Islet precursor cell (in vitro differentiated cells): Measurements from ENCODE around the gene SCN8A.
"Not testable (repeated sequence)": the region's sequence is repeated elsewhere in the genome, so short reads cannot be mapped to it uniquely, and the experiment has no call there.

Source experiments
- DNase-seq: peaks from one replicate; pipeline ENCODE4 v3.0.0-alpha.2; 2018

The SCN8A gene

DNA sequence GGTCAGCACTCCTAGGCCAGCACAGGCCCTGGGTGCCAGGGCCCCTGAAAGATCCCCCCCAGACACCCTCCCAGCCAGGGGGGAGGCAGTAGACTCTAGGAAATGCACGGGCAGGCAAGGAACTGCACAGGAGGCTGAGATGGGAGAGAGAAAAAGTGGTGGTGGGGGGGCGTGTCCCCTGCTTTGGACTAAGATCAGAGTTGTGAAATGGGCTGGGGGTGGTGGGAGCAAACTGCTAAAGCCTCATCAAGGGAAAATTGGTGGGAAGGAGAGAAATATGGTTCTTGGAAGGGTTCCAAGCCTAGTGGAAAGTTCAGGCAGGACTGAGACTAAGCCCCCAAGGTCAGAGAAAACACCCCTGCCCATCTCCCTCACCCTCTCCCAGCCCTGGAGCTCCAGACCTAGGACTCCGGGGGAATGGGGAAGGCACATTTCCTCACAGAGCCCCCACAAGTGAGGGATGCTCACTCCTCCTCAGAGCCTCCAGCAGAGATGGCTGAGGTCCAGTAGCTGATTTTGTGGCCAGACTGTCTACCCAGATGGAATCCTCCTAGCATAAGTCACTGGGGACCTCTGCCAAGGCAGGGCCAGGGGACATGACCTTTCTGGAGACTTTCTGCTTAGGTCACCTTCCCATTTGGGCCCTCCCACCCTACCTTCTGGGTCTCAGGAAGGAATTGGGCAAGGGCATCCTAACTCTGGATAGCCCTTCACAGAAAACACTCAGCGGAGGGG is 227.7 kb downstream of the SCN8A start:
- no peak for DNase-seq

DNA sequence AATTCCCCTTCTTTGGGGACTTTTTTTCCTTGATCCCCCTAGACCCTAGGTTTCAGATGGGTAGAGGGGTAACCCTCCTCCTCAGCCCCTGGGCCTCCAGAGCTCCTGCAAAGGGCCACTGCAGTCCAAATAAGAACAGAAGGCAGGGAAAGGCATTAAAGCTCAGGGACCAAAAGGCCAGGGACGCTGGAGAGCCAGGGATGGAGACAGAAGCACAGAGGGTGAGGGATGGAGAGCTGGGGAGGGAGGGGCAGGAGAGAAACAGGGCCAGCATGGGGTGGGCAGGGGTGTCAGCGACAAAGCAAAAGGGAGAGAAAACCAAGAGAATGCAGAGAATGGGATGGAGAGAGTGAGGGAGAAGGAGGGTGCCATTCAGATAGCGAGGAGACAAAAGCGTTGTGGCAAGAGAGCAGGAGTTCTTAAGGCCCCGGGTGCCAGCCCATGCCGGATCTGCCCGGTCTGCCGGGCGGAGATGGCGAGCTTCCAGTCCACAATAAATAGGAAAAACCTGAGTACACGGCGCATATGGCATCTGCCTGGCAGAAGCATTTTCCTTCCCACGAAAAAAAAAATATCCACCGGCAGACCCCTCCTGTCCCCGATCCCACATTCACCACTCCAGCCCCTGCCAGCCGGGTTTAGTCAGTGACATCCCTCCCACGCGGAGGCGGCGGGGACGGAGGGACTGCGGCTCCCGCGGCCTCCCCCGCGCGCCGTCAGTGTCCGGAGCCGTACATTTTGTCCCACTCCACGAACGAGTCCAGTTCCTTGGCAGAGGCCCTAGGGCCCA is 228.9 kb downstream of the SCN8A start:
- peak; percentile 61 for DNase-seq

DNA sequence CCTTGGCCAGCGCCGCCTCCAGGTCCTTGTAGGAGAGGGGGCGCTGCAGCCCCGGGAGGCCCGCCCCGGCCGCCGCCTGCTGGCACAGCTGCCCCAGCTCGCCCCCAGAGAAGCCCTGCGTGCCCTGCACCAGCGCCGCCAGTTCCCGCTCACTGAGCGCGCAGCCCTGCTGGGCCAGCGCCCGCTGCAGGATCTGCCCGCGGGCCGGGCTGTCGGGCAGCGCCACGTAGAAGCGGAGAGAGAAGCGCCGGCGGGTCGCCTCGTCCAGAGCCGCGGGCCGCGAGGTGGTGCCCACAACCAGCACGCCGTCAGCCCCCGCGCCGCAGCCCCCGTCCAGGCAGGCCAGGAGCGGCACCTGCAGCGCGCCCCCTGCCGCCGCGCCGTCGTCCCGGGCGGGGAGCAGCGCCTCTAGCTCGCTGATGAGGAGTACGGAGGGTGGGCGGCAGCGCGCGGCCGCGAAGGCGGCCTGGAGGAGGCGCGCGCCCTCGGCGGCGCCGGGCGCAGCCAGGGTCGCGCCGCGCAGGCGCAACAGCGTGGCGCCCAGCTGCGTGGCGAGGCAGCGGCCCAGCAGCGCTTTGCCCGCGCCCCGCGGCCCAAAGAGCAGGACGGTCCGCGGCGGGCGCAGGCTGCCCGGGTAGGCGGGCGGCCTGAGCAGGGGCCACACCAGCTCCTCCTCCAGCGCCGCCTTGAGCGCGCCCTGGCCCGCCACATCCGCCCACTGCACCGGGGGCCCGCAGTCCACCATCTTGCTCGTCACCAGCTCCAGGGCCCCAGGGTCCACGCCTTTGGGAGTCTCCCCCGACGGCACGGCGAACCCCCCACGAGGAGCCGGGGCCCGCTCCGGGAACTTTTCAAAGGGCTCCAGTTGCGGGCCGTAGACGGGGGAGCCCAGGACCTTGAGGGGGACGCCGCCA is 229.8 kb downstream of the SCN8A start:
- peak; percentile 93 for DNase-seq

DNA sequence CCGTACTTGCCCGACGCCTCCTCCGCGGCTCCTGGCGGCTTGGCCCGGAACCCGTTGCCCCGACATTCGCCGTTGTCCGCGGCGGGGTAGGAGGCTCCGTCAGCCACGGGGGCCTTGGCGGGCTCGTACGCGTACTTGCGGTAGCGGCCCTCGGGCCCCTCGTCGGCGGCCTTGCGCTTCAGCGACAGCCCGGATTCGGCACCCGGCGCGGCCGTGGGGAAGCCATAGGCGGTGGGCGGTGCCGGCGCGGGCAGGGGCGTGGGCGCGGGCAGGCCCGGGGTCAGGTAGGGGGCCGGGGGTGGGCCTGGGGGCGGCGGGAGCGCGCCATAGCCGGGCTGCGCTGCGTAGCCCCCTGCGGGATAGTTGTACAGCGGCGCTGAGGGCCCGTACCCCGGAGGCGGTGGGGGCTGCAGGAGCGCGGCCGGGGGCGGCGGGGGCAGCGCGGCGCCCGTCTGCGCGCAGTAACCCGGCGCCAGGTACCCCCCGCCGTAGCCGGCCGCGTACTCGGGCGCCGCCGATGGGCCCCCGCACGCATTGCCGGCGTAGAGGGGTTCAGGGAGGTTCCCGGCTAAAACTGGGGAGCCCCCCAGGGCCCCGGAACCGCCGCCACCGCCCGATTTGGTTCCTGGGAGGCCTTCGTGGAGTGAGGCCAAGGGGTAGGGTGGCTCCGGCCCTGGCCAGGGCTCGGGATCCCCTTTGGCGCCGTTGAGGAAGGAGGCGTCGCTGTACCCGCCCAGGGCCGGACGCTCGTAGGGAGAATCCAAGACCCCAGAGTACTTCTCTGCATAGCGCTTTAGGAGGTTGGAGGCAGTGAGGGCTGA is 230.6 kb downstream of the SCN8A start:
- peak; percentile 67 for DNase-seq

DNA sequence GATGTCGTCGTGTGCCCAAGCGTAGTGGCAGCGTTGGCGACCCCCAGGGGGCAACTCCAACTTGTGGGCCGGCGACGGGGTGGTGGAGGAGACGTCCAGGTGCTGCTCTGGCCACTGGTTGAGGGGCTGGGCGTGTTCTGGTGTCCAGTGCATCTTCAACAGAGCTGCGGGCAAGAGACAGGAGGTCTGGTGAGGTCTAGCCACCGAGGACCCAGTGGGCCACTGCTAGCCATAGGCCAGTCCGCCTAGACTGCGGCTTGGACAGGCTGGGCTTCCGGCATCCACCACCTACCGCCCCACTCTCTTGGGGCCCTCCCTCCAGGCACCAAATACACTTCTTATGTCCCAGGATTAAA is 231.2 kb downstream of the SCN8A start:
- DNase-seq, result peak; percentile 52

DNA sequence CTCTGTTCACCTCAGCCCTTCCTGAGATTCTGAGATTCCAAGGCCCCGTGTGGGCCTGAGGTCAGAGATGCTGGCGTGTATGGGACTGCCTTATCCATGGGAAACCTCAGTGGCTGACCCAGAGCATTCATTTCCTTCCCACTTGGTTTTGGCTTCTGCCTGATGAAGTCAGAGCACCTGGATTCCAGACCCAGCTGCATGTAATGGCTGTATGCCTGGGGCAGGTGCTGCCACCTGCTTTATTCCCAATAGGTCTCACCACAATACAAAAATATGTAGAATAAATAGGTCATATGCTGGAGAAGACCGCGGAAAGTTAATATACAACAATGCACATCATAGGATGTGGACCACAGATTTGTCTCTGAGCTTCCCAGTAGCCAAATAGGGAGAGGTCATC is 231.9 kb downstream of the SCN8A start:
- peak; percentile 53 for DNase-seq

DNA sequence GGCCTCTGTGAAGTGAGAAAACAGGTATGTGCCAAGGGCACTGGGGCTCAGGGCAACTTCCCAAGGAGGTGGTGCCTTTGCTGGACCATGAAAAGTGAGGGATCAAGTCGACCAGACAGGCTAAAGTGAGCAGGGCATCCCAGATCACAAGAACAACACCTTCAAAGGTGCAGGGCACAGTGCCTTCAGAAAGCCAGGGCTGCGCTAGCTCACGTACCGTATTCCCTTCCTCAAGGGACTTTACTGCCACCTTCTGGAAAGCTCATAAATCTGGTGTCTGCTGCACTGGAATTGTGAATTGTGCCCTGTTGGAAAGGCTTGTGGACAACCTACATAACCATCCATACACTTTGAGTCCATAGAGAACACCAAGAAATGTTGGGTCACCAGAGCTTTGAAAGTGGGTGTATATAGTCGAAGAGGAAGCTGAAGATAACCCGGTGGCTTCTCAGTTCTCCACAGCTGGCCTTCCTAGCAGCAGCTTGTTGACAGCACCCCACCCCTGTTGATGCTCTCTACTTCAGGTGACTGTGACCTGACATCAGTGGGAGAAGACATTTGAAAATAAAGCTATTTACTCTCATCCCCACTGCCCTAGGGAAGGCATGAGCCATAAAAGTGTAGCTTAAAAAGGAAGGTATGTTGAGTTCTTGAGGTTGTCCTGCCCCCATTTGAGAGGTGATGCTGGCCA is 233.0 kb downstream of the SCN8A start:
- DNase-seq, result peak; percentile 81

DNA sequence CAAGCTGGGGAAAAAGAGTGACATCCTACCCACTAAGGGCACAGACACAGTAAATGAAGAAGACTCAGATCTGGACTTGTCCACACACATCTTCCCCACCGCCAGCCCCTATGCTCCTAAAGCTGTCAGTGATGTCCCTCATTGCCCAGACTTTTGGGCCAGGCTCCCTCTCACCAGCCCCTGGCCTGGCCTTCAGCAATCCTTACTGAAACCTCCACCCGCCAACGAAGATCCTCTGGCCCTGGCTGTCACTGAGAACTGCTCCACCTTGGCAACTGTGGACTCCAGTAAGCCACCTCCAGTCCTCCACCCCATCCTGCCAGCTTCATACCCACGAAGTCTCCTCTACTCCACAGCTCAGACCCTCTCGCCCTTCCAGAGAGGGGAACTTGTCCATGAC is 234.2 kb downstream of the SCN8A start:
- DNase-seq, result peak; percentile 54

DNA sequence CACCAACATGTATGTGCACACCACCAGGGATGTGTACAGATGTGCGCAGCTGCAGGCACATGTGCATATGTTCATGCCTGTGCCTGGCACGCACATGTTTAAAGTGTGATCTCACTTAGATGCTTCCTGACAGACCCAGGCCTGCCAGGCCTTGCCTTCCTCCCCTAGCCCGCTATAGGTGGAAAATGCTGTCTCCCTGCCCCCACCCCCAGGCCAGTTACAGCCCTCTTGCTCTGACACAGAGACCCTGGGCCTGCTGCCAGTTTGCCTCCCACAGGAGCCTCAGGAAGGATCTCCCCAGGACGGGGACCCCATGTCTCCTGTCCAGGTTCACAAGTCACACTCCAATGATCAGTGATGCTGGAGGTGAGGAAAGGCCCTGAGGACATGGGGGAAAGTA is 235.8 kb downstream of the SCN8A start:
- no peak for DNase-seq

DNA sequence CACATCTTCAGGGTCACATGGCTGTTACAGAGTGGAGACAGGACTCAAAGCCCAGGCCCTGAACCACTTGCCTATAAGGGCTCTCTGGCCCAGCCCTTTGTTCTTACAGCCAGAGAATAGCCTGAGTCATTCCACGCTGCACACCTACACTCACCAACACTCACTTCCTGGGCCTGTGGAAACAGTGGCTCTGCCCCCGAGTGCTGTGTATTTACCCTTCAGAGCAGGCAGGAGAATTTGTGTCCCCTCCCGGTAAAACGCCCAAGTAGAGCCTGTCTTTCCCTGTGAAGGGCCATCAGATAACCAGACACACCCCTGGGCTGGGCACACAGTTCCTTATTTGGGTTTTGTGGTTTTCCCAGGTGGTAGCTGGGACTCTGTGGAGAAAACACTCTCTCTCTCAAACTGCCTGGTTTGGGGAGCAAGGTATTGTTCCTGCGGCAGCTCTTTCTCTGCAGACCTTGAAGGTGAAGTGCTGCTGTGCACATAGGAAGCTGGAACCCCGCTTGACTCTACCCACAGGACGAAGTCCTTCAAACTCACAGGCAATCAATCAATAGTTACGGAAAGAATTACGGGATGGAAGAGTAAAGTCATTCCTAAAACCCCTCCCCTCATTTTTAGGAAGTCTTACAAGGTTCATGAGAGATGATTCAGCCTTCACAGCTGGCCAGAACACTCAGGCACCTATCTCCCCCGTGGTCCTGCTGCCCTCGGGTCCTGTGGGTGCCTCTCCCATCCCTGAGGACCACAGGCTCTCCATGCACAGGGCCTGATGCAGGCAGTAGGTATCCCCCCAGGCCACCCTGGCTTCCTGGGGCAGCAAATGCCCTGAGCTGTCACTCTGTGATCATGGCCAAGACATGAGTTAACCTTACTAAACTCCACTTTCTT is 237.1 kb downstream of the SCN8A start:
- DNase-seq, result peak; percentile 96

DNA sequence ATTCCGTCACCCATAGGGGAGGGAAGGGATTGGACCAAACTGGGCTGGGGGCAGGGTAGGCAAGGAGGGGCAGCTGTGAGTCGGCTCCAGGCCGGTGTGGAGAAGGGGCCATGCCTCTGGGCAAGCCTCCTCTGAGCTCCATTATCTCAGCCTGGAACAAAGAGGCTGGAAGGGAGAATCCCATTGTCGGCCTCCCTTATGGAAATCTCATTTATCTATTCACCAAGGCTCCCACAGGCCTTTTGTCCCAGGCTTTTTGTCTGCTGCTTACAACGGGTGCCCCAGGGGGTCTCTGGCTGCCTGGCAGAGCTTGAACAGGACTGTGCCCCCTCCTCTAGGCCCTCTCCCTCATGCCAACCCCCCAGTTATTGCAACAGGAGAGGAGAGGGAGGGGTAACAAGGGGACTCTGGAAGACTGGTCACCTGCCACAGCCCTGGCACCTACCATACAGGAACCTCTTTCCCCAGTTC is 238.0 kb downstream of the SCN8A start:
- no peak for DNase-seq

DNA sequence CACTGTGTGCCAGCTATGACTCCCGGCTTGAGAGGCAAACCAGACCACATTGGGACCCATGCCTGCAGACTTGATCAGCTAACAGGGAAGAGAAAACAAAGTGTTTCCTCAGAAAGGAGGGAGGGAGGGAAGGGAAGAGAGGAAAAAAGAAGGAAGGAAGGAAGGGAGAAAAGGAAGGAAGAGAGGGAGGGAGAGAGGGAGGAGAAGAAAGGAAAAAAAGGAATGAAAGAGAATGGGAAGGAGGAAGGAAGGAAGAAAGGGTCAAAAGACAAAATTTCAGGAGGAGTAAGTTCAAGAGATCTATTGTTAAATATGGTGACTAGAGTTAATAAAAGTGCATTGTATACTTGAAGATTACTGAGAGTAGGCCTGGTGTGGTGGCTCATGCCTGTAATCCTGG is 238.6 kb downstream of the SCN8A start:
- no peak for DNase-seq

DNA sequence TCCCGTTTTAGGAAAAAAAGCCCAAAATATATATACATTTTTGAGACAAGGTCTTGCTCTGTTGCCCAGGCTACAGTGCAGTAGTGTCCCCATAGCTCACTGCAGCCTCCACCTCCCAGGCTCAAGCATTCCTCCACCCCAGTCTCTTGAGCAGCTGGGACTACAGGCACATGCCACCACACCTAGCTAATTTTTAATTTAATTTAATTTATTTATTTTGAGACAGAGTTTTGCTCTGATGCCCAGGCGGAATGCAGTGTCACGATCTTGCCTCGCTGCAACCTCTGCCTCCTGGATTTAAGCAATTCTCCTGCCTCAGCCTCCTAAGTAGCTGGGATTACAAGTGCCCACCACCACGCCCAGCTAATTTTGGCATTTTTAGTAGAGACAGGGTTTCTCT is 240.8 kb downstream of the SCN8A start:
- DNase-seq, result not testable (repeated sequence)

DNA sequence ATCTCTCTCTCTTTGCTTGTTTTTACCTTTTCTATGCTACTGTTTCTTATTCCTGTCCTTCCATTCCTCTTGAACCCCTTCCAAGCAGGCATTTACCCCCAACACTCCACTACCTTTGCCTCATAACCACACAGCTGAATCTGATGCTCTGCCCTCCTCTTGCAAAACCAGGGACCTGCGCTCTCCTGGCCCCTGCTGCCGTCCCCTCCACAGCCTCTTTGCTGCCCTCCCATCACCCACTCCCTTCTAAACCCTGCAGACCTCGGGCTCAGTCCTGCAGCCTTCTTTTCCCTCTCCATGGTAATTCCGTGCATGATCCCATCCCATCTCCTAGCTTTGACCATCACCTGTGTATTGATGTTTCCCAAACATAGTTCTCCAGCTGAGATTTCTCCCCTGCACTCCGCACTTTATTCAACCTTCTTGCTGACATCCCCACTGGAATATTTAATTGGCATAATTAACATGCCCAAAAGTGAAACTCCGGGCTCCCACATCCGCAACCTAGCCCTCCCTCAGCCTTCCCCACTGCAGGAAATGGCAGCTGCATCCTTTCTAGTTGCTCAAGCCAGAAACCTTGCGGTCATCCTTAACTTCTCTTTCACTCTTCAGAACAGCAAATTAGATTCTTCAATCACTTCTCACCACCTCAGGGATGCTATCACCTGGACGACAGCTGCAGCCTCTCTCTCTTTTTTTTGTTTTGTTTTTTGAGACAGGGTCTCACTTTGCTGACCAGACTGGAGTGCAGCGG is 241.5 kb downstream of the SCN8A start:
- DNase-seq, result no peak

DNA sequence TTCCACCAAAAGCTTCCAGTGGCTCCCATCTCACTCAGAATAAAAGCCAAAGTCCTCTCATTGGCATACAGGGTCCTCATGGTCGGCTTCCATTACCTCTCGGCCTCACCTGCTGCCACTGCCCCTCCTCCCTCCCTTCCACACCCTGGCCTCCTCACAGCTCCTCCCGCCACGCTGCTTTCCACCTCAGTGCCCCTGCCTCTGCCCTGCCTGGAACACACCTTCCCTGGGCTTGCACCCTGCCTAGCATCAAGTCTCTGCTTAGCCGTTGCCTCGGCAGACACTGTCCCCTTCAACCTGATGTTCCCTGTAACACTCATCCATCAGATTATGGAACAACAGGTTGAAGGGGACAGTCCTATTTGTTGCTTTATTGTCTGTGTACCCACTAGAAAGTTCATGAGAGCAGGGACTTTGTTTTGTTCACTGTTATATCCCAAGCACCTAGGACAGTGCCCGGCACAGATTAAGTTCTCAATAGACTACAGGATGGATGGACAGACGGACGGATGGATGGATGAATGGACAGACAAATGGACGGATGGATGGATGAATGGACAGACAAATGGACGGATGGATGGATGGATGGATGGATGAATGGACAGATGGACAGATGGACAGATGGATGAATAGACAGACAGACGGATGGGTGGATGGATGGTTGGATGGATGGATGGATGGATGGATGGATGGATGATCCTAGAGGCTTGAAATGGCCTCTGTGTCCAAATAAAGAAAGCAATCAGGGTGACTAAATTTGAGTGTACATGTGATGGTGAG is 242.6 kb downstream of the SCN8A start:
- DNase-seq, result no peak

DNA sequence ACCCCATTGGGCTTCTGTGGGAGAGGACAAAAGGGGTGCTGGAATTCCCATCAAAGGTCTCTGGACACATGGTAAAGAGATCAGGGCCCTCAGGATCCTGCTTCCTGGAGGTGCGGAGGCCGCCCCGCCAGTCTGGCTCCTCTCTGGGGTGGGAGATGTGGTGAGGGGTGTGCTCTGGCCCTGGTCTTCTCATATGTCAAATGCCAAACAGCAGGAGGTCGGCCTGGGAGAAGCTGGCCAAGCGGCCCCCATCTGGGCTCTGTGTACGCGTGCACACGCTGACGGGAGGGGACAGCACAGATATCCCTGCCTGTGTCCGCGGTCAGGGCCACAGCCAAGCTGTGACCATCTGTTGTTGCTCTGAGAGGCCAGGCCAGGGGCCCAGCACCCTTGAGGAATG is 243.4 kb downstream of the SCN8A start:
- DNase-seq, result no peak

DNA sequence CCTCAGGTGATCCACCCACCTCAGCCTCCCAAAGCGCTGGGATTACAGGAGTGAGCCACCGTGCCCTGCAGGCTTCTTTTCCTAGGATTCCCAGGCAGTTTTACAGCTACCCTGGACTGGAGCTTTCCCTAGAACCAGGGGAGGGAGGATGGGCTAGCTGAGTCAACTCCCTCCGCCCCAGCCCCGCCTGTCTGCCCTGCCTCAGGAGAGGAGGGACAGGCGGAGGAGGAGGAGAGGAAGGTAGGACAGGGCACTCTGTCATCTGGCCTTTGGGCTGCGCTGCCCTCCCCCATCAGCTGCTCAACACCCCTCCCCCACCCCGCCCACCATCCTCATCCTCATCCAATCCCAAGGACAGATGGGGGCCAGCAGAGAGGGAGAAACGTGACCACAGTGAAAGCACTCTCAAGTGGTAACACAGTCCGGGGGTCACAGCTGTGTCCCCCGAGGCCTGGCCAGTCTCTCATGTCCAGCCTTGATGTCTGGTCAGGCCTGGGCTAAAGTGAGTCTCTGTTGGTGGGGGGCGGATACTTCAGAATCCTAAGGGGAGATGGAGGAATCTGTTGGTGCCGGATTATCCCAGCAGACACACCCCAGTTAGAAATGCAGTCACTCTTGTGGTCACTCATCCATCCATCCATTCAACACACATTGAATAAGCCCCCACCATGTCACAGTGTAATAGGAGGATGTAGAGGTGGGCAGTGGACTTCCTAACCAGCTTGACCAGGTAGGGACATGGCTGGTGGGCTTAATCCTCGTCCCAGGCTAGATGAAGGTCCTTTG is 245.2 kb downstream of the SCN8A start:
- peak; percentile 97 for DNase-seq

DNA sequence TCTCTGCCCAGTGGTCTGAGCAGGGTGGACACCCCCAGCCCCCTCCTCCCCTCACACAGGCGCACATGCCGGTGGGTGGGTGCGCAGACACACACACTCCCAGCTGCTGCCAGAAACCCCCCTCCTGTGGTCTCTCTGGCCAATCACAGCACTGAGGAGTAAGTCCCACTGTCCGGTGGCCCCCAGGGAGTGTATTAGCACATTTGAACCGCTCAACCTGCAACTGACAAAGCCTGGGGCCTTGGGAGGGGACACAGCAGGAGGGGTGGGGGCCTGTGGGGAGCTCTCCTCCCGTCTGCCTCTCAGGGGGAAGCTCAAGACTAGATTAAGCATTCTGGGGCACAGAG is 245.8 kb downstream of the SCN8A start:
- peak; percentile 55 for DNase-seq
